A673 (cell line): ENCODE data around the gene FAM180A.

ENCODE experiments used
- CTCF ChIP-seq: fragments of 300-800, 200-600 bp; sonication (generic); conservative IDR thresholded peaks from 2 replicates; pipeline ENCODE4 v1.5.1; 2017; ENCODE audit warnings: low read depth, mild to moderate bottlenecking, antibody characterized with exemption, low read length, moderate library complexity, mixed read lengths
- EZH2 ChIP-seq: fragments of 200-600 bp; sonication (generic); IDR thresholded peaks from 2 replicates; pipeline ENCODE4 v1.6.1; 2017; ENCODE audit warnings: borderline replicate concordance, low read depth, mild to moderate bottlenecking, mixed read lengths, antibody characterized with exemption, low read length; ENCODE audit not compliant: poor library complexity, severe bottlenecking

DNA sequence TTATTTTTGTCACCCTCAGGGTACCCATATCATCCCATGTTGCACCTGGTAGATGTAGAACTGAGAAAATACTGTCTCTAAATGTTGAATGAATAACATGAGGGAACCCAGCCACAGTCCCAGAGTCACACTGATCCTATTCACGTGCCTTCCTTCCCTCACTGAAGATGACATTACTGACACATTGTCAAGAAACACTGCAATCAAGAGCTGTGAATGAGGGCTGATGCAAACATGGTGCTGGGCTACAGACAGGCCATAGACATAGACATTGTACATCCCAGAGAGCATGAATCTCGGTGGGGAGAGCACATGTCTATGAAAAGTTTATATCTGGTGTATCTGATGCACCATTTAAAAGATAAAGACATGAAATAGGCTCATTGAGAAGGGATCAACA lies 30.4 kb downstream of the FAM180A start:
- TF ChIP-seq CTCF (no peak), EZH2 (no peak)
